Measurements from ENCODE around the gene FCSK.

GRCh38 chr16:70493802-70494201 is 39.4 kb downstream of the FCSK start:
- TF ChIP-seq, protein P1, sequence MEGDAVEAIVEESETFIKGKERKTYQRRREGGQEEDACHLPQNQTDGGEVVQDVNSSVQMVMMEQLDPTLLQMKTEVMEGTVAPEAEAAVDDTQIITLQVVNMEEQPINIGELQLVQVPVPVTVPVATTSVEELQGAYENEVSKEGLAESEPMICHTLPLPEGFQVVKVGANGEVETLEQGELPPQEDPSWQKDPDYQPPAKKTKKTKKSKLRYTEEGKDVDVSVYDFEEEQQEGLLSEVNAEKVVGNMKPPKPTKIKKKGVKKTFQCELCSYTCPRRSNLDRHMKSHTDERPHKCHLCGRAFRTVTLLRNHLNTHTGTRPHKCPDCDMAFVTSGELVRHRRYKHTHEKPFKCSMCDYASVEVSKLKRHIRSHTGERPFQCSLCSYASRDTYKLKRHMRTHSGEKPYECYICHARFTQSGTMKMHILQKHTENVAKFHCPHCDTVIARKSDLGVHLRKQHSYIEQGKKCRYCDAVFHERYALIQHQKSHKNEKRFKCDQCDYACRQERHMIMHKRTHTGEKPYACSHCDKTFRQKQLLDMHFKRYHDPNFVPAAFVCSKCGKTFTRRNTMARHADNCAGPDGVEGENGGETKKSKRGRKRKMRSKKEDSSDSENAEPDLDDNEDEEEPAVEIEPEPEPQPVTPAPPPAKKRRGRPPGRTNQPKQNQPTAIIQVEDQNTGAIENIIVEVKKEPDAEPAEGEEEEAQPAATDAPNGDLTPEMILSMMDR (conservative IDR thresholded peaks at IDR 0.05 in 1 of 2, IDR thresholded peaks at IDR 0.05 in 1 of 2; ENCODE audit: extremely low read depth in 1 of 2, insufficient read depth in 1 of 2, low read depth in 1 of 2, low read length in 2 of 2): no peak
- TF ChIP-seq EZH2 (IDR thresholded peaks at IDR 0.05; ENCODE audit: borderline replicate concordance, low read length): no peak

All from mammary epithelial cell (primary cell).